GM18909 (cell line): ENCODE measurements around the gene APBB3.

Source experiments
- ATAC-seq: cut with Tn5 transposase; IDR thresholded peaks from one replicate; pipeline ENCODE4 v1.9.1; 2021; ENCODE audit warnings: mild to moderate bottlenecking; ENCODE audit not compliant: unreplicated experiment, poor library complexity

The APBB3 gene

DNA sequence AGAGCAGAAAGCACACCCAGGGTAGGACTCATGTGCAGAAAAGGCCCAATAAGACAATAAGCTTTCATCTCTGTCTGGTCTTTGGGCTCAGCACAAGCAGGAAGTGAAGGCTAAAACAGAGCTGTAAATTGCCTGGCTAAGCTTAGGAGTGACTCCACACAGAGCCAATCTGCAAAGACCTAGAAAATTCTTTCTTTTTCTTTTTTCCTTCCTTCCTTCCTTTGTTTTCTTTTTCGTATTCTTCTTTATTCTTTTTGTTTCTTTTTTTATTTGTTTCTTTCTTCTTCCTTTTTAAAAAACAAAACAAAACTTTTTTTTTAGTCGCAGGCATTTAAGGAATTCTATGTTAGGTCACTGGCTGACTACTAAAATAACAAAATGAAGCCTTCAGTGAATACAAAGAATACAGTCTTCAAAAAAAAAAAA, 12.4 kb upstream of the APBB3 start:
- no peak for ATAC-seq

DNA sequence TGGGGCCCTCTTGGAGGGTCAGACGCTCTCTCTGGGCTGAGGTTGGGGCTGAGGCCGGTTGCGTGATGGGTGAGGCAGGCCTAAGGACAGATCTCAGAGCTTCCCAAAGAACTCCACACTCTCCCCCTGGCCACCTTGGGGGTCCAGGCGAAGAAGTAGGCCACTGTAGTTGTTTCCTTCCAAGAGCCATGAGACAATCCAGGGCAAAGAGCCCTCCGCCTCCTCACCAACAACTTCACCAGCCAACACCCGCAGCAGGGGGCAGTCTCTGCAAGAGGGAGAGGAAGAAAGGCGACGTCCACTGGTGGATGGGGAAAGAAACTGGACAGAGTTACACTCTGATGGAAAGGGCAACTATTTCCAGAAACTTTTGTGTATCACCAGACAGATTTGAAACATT, 10.9 kb upstream of the APBB3 start:
- no peak for ATAC-seq

DNA sequence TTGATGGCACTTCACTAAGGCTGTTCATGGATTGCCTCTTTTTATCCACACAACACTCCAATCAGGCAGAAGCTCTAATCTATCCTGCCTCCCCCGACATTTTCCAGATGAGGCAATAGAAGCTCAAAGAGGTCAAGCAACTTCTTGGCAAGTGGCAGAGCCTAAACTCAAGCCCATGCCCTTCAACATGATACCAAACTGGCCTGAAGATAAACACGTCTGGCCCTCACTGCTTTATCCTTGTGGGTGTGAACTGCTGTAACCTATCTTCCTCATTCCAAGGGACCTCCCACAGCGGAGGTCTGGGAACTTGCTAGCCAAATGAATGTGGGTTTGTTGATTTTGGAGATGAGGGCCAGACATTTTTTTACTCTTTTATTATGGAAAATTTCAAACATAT, 9.8 kb upstream of the APBB3 start:
- no peak for ATAC-seq

DNA sequence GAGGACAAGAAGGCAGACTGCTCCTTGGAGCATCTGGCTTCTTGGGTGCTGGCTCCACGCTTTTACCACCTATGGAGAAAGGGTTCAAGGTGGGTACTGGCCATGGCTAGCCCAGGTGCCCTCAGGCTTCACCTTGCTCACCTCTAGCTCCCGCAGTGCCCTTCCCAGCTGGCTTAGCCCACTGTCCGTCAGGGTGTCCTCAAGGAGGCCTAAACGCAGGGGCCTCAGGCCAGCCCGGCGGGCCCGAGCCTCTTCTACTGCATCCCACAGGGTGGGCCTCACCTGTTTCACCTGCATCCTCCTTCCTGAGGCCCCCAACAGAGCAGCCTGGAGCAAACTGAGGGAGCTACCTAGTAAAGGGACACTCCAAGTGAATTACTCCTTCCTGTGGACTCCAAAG, 9.3 kb upstream of the APBB3 start:
- ATAC-seq: no peak

DNA sequence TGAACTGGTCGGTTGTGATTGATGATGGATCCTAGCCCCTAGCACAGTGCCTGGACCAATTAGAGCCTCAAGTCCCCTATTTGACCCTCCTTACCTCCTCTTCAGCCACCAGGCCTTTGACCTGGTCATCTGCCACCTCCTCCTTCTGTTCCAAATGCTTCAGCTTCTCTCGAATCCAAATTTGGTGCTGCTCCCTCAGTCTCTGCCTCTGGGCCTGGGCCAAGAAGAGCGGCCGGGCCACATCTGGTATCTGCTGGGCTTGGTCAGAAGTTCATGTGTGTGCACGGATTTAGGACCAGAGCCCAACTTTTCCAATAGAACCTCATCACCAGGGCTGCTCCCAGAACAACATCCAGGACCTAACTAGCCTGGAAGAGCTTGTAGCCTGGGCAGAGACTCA, 6.7 kb upstream of the APBB3 start:
- ATAC-seq: no peak

DNA sequence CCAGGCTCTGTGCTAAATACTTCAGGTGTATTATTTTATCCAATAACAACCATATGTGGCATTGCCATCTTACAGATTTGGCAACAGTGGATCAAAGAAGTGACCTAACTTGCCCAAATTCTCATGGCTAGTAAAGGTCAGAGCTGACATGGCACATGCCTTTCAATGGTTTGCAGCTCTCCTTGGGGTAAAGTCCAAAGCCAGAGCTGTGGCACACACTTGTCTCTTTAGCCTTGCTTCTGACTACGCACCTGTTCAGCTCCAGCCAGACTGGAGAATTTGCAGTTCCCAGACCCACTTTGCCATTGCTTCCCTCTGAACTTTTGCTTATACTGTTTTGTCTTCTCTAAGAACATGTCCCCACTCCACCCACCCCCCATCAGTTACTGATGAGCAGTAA, 6.1 kb upstream of the APBB3 start:
- no peak for ATAC-seq

DNA sequence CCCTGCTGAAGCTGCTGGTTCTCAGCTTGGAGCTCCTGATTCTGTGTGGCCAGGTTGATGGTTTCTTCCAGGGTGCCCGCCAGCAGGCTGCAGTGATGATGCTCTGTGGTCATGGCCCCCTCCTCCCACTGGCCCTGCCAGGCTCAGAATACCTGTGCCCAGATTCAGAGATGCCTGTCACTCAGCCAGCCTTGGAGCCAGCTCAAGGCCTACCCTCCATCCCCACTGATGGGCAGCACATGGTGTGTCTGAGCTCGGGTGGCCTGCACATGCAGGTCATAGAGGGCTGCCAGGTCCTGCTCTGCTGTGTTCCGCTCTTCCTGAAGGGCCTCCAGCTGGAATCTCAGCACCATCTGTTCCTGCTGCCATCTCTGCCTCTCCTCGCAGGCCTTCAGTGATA, 5.7 kb upstream of the APBB3 start:
- ATAC-seq: no peak

DNA sequence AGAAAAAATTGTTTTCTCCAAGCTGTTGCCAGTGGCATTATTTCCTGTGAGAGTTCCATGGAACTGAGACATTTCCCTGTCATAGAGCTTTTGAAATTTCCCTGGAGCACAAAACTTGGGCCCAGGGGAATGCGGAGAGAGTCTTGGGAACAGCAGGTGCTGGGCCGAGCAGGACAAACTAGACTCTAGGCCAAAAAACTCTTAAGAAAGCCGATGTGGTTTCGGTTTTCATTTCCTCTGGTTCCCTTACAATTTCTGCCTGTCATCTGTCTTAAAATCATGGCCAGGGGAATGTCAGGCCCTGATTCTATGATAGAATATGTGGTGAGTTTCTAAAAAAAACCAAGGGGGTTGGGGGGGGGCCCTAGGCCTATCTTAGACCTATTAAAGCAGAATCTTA, 4.8 kb upstream of the APBB3 start:
- ATAC-seq: peak; percentile 28

DNA sequence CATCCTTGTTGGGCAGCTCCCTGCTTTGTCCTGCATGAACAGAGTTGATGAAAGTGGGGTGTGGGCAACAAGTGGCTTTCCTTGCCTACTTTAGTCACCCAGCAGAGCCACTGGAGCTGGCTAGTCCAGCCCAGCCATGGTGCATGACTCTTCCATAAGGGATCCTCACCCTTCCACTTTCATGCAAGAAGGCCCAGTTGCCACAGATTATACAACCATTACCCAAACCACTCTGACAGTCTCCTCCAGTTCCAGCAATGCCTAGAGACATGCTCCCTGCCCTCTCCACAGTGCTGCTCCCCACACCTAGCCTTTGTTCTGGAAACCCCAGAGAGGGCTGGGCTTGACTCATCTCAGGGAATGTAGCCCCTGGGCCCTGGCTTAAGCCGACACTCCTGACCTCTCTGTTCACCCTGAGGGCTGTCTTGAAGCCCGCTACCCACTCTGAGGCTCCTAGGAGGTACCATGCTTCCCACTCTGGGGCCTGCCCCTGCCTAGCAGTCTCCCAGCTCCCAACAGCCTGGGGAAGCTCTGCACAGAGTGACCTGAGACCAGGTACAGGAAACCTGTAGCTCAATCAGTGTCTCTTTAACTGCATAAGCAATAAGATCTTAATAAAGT, 4.2 kb upstream of the APBB3 start:
- ATAC-seq: no peak

DNA sequence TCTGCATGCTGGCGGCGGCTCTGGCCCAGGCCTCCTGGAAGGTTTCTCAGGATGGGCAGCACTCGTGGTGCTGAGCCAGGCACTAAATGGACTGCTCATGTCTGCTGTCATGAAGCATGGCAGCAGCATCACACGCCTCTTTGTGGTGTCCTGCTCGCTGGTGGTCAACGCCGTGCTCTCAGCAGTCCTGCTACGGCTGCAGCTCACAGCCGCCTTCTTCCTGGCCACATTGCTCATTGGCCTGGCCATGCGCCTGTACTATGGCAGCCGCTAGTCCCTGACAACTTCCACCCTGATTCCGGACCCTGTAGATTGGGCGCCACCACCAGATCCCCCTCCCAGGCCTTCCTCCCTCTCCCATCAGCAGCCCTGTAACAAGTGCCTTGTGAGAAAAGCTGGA, 3.5 kb upstream of the APBB3 start:
- no peak for ATAC-seq

DNA sequence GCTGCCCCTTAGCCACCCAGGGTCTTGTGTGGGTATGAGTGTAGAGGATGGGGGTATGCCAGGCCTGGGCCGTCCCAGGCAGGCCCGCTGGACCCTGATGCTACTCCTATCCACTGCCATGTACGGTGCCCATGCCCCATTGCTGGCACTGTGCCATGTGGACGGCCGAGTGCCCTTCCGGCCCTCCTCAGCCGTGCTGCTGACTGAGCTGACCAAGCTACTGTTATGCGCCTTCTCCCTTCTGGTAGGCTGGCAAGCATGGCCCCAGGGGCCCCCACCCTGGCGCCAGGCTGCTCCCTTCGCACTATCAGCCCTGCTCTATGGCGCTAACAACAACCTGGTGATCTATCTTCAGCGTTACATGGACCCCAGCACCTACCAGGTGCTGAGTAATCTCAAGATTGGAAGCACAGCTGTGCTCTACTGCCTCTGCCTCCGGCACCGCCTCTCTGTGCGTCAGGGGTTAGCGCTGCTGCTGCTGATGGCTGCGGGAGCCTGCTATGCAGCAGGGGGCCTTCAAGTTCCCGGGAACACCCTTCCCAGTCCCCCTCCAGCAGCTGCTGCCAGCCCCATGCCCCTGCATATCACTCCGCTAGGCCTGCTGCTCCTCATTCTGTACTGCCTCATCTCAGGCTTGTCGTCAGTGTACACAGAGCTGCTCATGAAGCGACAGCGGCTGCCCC, 2.9 kb upstream of the APBB3 start:
- no peak for ATAC-seq

DNA sequence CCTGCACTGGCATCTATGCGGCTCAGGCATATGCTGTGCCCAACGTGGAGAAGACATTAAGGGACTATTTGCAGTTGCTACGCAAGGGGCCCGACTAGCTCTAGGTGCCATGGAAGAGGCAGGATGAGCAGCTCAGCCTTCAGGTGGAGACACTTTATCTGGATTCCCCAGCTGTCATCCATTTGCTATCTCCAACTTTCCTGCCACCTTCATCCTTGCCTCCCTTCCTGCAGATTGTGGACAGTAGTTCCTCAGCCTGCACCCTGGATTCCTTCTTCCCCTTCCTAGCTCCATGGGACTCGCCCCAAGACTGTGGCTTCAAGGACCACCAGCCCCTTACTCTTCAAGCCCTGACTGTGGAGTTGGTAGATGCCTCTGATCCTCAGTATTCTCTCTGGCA, 2.3 kb upstream of the APBB3 start:
- no peak for ATAC-seq

DNA sequence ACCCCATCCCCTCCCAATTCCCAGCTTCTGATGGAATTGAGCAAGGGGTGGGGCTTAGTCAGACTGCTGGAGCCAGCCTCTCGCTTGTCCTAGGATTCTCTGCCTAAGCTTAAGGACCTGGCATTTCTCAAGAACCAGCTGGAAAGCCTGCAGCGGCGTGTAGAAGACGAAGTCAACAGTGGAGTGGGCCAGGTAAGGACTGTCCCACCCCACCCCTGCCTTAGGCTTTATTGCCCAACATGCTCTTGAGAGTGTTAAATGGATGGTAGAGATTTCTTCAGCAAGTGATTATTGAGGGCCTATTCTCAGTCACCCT, 1.3 kb upstream of the APBB3 start:
- ATAC-seq: no peak

DNA sequence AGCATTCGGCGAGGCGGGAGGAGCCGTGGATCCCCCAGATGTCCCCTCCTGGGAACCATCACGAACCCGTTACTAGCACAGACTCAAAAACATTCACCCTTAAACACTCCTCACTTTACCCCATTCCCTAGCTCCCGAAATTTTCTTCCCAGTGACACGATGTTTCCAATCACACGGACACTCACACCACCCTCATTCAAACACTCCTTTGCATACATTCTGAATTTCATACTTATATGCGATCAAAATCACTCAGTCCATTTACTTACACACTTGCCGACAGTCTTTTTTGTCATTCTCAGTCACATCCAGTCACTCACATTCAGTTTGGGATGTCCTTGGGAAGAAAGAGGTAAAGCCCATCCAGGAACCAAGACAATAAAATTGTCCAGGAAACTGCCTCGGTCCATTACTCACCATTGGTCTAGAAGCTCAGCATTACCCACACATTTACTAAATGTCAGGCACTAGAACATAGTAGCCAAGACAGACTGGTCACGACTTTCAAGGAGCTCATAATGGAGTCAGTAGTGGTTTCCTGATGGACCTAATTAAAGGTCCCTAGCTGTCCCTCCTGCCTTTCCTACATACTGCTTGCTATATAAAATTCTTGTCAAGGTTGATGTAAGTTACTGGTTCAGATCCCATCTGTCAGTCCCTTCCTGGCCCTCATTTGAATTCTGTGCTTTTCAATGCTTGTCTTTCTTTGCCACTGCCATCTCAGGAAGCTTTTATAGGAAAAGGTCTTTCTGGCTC, 804 bp upstream of the APBB3 start:
- ATAC-seq: peak; percentile 10

DNA sequence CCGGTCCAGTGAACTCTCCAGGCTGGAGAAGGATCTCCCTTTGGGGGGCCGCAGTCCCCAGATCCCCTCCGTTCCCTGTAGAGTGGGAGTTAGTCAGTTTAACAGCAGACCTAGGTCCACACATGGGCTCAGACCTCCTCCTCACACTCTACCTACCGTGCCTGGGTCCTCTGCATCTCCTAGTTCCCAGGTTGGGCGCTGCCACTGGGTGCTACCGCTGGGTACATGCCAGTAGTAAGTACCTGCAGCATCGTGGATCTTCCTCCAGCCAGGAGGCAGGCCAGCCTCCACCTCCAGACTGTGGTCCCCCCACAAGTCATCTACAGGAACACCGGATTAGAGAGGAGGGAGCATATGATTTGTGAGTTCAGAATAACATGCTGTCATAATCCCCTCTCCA, 802 bp downstream of the APBB3 start:
- ATAC-seq: no peak

DNA sequence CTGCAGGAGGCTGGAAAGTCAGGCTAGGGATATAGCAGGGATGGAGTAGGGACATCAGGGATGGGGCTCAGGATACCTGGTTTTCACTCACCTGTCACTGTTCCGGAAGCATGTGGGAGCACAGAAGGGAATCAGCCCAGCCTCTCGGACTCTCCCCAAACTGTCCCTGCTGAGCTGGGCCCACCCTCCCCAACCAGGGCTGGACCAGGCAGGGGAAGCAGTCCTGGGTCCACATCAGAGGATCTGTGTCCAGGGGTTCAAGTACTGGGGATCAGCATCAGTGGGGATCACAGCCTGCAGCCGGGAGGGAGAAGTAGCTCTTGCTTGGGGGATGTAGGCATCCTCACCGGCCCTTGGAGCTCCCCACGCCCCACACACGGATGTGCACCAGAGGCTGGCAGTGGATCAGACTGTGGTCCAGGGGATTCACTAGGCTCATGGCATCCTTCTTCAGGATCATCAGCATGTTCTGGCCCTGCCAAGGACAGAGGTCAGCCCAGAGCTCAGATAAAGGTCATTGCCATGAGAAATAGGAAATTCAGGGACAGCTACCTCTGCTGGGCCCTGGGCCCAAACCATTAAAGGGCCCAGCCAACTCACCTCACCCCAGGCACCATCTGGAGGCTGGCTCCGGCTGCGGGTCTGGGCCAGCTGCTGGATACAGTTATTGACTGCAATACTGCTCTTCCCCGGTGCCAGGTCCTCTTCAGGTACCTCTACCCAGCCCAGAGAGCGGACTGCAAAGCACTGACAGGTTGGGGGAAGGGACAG, 2.5 kb downstream of the APBB3 start:
- ATAC-seq: no peak

DNA sequence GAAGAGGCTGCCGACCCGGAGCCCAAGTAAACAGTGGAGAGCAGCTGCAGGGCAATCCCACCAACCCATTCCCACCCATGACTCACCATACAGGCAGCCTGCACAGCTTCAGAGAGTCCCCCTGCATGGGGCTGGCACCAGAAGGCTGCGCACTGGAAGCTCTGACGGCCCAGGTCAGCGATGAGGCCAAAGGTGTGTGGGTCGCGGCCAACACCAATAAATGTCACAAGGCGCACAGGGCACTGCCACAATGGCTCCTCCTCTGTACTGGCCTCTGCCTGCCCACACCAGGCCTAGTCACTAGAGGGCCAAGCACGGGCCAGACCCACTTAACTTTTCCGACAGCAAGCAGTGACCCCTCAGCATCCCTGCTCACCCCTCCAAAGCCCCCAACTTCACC, 4.2 kb downstream of the APBB3 start:
- no peak for ATAC-seq

DNA sequence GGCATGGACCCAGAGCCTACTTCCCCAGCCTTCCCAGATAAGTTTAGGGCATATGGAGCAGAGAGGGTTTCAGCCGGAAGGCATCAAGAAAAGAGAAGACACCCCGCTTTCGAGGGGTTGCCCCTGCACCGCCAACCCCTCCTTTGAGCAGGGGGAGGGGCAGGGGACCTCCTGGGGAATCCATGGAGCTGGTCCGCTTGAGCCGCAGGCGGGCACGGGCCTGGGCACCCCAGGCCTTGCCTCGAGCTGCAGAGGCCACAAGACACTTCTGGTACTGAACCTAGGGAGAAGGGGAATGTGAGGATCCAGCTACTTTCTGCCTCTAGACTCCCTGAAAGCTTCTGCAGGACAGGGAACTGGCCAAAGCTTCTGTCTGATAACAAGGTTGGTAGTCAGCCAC, 5.9 kb downstream of the APBB3 start:
- ATAC-seq: no peak

DNA sequence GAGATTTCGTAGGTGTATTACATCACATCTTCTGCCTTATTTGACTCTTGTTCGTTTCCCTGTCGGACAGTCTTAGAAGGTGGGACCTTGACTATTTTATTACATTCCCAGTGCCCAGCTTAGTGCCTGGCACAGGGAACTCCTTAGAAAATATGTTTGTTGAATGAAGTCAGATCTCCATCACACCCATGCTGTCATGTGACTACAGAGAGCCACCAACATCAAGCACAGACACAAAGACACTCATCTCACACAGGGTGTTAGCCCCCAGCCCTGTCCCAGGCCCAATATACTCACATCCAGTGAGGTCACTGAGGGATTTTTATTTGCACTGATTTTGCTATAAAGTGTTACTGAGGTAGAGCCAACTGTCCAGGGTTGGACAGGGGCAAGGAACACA, 6.4 kb downstream of the APBB3 start:
- ATAC-seq: no peak

DNA sequence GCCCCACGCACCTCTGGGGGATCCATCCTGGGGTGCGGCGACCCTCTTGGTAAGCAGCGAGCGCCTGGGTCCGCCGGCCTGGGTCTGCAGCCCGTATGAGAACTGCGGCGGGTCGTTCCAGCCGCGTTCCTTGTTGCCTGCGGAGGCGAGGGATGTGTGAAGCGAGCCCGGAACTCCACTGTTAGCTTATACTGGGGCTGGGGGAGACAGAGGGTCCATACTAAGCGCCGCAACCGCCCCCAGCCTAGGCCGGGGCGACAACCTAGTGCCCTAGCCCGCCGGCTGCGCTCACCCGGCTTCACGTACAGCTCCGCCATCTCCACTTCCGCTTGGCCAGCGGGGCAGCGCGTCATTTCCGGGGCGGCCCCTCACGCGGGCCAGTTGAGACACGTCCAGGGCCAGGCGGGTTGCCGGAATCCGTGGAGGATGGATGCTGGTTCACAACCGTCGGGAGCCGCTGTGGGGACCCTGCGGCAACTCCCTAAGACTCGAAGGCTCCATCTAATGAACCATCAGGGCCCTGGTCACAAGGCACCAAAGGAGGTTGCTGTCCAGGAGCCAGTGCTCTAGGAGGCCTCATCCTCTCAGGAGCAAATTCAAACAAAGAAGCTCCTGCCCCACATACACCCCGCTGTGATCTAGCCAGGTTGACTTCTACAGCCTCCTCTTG, 7.1 kb downstream of the APBB3 start, which contains the start of gene SRA1:
SRA1 (minus strand) TSS at position 338 of the 670 bp plus-strand sequence; CDS start at position 317, 21 bp downstream.
- peak; percentile 96 for ATAC-seq
